HG02588 (cell line): ENCODE measurements around the gene RNASEL.

Source experiments
- ATAC-seq: cut with Tn5 transposase; IDR thresholded peaks from one replicate; pipeline ENCODE4 v1.9.1; 2021; ENCODE audit warnings: mild to moderate bottlenecking, moderate library complexity; ENCODE audit not compliant: unreplicated experiment

RNASEL gene

GRCh38 chr1:182600745-182601415 is 11.8 kb upstream of the RNASEL start:
- ATAC-seq: no peak

DNA sequence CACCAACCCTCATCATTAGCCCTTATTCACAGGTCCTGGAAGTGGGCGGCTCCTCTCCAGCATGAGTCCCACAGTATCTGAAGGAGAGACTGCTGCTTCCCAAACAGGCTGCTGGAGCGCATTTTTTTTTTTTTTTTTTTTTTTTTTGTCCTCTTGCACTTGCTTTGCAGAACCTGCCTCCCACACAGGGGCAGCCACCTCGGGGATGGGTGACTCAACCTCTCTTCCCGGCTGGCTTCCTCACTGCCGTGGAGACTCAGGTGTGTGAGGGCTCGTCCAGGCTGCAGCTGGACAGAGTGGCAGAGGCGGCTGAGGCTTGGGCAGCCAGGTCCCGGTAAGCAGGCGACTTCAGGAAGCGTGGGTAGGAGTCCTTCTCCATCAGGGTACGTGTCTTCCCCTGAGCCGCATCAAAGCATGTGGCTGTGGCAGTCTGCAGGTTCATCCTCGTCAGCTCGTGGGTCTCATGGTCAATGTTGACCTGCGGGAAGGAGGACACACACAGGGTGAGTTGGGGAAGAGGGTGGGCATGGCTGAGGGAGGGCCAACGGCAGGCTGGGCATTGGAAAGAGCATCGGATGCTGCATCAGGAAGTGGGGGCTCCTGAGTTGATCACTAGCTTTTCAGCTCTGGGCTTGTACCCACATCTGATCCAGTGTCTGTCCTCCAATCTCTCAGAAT is 11.1 kb upstream of the RNASEL start:
- no peak for ATAC-seq

GRCh38 chr1:182599339-182599738 is 10.3 kb upstream of the RNASEL start:
- ATAC-seq: no peak

DNA sequence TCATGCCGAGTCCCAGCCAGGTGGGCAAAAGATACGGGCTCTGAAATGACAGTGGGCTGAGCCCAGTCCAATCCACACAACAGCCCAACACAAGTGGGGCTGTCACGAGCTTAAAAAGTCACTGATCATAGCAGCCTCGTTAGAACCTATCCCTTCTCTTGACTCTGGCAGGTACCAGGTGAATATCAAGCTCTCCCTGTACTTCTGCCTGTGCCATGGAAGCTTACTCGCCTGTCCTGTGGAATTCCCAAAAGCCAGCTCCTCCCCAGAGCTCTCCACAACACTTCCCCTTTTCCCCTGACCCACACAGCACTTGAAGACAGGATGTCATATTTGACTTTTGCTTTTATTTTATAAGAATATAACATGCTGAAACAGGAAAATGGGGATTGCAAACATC is 9.2 kb upstream of the RNASEL start:
- ATAC-seq: no peak

- no peak for ATAC-seq
Observed at GRCh38 chr1:182596934-182597333, 7.9 kb upstream of the RNASEL start.

- ATAC-seq: no peak
Observed at GRCh38 chr1:182595641-182596240, 6.7 kb upstream of the RNASEL start.

DNA sequence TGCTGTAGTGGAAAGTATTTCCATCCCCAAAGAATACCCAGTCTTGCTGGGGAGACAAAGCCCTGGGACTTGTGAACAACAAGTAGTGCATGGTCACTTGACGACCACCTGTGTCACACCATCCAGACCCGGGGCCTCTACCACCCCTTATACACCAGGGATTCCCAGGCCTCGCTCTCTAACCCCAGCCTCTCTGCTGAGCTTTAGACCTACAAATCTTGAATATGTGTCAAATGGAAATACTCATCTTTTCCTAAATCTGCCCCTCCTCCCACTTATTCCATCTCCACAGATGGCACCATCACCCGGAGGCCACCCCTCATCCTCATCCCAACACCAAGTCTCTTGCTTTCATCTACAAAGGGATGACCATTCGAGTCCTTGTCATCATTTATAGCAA is 875 bp upstream of the RNASEL start:
- ATAC-seq: no peak

DNA sequence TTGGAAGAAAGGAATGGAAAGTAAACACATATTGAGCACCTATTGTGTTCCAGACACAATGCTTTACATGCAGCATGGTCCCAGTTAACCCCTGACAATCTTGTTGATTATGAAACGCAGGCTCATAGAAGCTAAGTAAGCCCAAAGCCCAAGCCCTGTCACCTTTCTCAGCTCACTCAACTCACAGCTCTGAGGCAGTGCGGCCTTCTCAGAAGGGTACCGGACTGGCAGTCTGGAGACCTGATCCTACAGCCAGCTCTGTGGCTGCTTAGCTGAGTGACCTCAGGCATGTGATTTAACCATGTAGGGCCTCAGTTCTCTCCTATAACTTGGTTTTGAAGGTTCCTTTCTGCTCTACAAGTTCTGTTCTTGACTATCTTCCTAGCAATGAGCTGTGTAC is 464 bp upstream of the RNASEL start:
- no peak for ATAC-seq

DNA sequence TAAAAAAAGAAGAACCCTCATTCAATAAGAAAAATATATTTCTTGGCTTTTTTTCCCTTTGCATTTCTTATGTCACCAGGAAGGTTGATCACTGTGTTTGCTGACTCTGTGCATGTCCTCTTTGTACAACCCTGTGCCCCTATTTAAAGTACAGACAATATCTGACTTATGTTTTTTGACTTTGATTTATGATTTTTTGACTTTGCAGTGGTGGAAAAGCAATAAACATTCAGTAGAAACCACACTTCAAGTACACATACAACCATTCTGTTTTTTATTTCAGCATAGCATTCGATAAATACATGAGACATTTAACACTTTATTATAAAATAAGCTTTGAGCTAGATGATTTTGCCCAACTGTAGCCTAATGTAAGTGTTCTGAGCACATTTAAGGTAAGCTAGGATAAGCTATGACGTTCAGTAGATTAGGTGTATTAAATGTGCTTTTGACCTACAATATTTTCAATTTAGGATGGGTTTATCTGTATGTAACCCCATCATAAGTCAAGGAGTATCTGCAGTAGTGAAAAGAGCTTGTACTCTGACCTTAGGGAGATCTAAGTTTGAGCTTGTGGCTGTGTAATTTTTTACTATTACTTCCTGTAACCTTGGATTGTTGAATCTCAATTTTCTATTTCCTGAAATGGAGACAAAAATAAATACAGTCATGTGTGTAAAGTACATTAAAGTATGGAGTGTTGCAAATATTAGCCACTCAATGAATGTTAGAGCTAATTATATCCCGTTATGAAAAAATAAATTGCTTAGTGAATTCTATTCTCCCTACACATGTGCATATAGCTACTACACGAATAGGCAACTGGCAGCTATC is 1.2 kb downstream of the RNASEL start:
- no peak for ATAC-seq

DNA sequence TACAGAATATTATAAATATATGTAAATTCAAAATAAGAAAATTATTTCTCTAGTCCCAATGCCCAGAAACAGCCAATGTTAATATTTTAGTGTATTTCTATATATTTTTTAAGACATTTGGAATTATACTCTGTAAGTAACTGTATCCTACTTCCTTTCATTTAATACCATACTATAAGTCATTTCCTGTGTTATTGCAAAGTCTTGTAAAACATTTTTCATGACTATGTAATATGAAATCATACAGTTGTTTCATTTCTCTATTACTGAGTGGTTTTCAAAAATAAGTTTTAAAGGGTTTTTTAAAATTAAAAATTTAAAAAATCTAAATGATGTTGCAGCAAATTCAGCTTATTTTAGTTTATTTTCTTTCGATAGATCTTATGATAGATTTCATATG is 2.0 kb downstream of the RNASEL start:
- ATAC-seq: no peak

- no peak for ATAC-seq
Observed at GRCh38 chr1:182586380-182586779, 2.7 kb downstream of the RNASEL start.

GRCh38 chr1:182584746-182585145 is 4.3 kb downstream of the RNASEL start:
- ATAC-seq: no peak

DNA sequence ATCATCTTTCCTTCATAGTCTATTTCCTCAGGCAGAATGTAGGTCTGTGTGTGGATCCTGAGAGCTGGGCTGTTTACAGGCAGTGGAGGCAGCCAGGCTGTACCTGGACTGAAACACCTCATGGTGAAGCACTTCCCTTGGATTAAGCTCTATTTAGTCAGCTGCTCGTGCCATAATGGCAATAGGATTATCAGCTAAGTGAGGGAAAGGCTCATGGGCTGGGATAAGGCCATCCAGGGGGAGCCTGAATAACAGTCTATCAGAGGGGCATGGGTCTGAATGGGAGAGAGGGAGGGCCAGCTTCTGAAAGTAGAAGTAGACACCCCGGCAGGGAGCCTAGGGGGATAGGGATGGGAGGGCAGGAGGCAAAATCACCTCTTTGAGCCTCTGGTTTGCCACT is 8.3 kb downstream of the RNASEL start:
- no peak for ATAC-seq

- no peak for ATAC-seq
Observed at GRCh38 chr1:182575540-182576149, 13.4 kb downstream of the RNASEL start.

DNA sequence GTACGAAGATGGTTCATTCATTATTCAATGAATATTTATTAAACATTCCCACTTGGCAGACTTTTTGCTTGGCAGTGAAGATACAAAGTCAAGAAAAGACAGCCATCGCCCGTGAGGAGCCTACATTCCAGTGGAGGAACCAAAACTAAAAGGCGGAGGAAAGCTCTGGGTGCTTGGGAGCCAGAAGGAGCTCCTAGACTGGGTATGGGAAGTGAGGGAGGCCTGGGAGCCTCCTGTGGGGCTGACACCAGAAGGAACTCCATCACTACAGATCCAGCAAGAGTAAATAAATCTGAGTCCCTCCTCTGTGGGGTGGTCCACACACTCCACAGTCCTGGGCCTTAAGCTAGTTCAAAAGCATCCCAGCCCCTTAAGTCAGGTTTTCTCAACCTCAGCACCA is 14.9 kb downstream of the RNASEL start:
- ATAC-seq: no peak

- no peak for ATAC-seq
Observed at GRCh38 chr1:182570611-182570970, 18.5 kb downstream of the RNASEL start.

GRCh38 chr1:182569939-182570610 is 19.0 kb downstream of the RNASEL start:
- no peak for ATAC-seq

DNA sequence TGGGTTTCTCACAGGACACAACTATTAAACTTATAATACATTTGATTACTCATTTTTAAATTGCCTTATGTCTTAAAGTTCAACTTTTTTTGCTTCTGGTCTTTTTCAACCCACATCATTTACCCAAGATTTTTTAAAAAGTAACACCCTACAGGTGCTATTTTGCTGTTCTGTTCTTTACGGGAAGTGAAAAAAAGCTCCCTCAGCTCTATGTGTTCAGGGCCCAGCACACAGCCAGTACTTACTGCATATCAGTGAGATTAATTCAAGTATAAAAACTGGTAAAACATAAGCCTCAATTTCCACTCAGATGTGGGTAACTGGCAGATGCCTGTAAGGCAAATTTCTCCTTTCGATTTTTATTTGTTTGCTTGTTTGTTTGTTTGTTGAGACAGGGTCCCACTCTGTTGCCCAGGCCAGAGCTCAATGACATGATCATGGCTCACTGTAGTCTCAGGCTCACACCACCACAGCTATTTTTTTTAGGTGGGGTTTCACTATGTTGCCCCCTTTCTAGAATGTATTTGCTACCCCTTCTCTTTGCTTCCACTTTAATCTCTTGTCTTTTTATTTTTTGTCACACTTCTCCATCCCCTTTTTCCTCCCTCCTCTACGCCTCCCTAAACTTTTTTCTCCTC is 20.3 kb downstream of the RNASEL start:
- ATAC-seq: no peak

DNA sequence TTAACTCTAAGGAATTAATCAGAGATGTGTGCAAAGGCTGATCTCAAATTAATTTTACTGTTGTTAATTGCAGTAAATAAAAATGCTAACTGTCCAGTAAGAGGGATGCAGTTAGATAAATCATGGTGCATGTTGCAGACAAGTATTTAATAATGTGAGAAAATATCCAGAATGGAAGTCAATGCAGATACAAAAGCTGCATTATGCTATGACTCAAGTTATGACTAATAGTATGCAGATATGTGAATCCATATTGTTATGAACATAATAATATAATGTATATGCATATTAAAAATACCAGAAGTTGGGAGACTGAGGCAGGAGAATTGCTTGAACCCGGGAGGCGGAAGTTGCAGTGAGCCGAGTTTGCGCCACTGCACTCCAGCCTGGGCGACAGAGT is 21.4 kb downstream of the RNASEL start:
- ATAC-seq: no peak

DNA sequence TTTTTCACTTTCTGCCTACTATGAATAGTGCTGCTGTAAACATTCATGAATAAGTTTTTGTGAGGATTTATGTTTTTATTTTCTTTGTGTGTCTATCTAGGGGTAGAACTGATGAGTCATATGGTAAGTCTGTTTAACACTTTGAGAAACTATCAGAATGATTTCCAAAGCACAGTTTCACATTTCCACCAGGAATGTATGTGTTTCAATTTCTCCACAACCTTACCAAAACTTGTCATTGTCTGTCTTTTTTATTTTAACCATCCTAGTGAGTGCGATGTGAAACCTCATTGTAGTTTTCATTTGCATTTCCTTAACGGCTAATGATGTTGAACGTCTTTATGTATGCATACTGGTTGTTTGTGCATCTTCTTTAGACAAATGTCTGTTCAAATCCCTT is 23.5 kb downstream of the RNASEL start:
- ATAC-seq: no peak
